Activated gamma-delta T cell treated with Interleukin-2 at 50 U/mL for 16 hours (primary cell): ENCODE data around the gene IL12RB2.
"Not testable (repeated sequence)": the region's sequence is repeated elsewhere in the genome, so short reads cannot be mapped to it uniquely, and the experiment has no call there.

Source experiments
- DNase-seq: peaks from one replicate; pipeline ENCODE4 v3.0.0-alpha.2; 2020

Gene IL12RB2

GRCh38 chr1:67352211-67352610 lies 44.5 kb downstream of the IL12RB2 start:
- DNase-seq: no peak

DNA sequence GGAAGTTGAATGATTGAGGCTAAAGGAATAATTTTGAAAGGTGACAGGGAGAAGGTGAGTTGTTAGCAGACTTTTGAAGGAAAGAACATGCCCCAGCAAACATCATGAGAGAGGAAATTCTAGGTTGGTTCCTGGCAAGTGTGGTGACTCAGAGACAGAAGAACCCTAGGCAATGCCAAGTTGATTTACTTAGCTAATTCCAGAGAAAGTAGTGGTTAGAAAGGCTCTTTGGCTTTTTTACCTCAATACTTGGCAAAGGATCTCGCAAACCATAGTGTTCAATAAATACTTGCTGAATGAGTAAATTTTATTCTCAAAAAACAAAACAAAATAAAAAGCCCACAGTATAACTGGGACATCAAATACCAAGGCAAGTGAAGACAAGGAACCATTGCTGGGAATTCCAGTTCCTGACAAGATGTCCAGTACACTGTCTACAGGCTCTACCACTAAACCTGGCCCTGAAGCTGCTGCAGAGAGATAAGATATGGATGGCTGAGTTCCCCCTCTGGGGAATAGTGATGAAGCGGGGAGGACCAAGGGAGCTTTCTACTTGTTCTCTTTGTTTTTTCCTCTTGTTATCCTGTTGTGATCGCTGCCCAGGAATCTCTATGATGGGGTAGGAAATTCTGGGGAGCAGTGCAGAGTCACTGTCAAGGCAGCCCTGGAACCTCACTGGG lies 48.2 kb downstream of the IL12RB2 start:
- no peak for DNase-seq

DNA sequence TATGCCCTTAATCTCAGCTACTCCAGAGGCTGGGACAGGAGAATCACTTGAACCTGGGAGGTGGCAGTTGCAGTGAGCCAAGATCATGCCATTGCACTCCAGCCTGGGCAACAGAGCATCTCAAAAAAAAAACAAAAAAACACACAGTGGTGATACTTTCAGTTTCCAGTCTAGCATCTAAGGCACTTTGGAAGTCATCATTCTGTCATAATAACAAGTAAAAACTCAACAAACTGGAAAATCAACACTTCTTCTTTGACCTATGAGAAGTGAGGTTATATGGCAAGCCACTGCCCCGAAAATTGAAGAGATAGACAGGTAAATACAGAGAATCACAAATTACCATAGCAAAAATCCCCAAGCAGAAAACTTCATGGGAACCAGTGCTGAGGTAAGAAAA lies 51.9 kb downstream of the IL12RB2 start:
- DNase-seq: no peak

GRCh38 chr1:67361641-67362040 lies 54.0 kb downstream of the IL12RB2 start:
- no peak for DNase-seq

- no peak for DNase-seq
Observed at GRCh38 chr1:67367370-67368045, 59.8 kb downstream of the IL12RB2 start.

DNA sequence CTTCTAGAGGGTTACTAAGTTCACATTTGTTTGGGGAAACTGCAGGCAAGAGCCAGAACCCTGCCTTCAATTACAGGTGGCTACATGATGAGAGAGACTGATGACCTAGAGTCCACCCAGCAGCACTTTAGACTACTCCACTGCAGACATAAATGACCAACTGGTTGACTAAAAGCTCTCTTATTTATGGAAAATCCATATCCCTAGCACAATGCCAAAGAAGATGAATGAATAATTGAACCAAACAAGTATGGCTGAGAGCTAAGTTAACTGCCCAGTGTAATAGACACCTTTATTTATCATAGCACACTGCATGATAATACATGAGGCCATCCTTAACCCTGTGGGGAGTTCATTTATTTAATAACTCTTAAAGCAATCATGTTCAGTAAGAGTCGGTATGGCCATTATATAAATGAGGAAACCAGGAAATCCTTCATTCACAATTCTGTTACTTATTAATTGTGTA lies 60.4 kb downstream of the IL12RB2 start:
- no peak for DNase-seq

DNA sequence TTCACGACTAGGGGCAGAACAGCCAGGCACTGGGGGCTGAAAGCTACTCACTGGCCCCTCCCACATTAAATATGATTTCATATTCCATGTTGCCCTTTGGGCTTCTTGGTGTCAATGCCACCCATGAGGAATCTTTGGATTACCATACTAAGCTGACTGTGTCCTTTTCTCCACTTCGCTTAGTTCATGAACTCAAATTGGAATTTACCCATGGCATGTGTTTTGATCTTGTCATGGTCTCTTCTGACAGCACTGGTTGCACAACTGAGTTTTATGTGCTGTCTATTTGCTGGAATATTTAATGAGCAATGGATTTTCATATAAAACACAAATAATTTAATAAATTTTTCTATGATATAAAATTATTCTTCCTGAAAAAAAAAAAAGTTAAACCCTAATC lies 63.4 kb downstream of the IL12RB2 start:
- DNase-seq: no peak

DNA sequence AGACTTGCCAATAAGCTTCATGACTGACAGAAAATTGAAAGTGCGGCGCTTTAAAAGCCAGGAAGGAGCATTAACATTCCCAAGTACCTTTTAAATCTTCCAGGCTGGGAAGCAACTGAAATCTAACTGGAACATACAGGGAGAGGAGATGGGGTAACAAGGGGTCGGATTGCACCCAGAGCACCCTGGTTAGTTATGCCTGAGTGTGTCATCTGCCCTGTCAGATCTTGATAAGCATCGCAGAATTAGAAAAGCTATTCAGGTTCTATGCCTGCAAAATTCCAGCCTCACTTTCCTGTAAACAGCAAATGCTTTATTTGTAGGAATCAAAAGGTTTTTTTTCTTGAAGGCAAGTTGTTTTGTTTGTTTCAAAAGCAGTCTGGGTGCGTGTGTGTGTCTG lies 64.0 kb downstream of the IL12RB2 start:
- DNase-seq: no peak

- no peak for DNase-seq
Observed at GRCh38 chr1:67372136-67372535, 64.5 kb downstream of the IL12RB2 start.

GRCh38 chr1:67372898-67373297 lies 65.2 kb downstream of the IL12RB2 start:
- no peak for DNase-seq

DNA sequence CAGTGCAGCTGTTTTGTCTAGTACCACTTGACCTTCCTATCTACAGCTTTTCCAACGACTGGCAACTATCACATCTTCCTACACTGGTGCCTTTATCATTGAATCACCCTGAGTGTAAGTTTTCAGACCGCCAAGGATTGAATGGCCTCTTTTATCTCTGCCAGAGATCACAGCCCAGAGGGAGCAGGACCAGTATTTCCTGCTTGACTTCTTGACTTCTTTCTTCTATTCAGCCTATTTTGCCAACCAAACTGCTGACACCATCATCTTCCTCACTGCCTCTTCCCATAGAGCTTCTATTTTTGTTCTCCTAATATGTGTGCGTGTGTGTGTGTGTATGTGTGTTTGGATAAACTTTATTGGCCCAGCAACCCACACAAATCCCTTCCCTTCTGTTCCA lies 68.7 kb downstream of the IL12RB2 start:
- no peak for DNase-seq

DNA sequence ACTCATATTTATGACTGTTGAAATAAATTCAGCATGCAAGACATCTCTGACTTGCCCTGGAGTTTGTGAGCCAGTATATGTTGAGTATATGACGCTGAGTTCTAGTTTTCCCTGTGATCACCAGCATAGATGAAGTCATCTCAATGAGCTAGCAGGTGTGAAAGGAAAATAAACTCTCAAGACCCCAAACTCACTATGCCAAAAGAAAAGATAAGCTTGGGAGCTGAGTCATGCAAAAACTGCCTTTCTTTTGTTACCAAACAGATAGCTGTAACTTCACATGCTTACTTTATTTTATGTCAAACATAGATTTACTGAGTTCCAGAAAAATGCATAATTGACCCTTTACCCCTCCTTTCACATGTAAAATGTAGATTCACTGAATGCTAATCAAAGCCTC lies 69.6 kb downstream of the IL12RB2 start:
- no peak for DNase-seq

- DNase-seq: no peak
Observed at GRCh38 chr1:67381154-67381553, 73.5 kb downstream of the IL12RB2 start.

GRCh38 chr1:67382292-67382691 lies 74.6 kb downstream of the IL12RB2 start:
- no peak for DNase-seq

DNA sequence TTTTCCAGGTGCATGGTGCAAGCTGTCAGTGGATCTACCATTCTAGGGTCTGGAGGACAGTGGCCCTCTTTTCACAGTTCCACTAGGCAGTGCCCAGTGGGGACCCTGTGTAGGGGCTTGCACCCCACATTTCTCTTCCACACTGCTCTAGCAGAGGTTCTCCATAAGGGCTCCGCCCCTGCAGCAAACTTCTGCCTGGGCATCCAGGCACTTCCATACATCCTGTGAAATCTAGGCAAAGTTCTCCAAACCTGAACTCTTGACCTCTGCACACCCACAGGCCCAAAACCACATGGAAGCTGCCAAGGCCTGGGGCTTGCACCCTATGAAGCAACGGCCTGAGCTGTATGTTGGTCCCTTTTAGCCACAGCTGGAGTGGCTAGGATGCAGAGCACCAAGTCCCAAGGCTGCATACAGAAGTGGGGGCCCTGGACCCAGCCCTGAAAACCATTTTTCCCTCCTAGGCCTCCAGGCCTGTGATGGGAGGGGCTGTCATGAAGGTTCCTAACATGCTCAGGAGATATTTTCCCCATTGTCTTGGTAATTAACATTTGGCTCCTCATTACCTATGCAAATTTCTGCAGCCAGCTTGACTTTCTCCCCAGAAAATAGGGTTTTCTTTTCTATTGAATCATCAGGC lies 76.4 kb downstream of the IL12RB2 start:
- no peak for DNase-seq

DNA sequence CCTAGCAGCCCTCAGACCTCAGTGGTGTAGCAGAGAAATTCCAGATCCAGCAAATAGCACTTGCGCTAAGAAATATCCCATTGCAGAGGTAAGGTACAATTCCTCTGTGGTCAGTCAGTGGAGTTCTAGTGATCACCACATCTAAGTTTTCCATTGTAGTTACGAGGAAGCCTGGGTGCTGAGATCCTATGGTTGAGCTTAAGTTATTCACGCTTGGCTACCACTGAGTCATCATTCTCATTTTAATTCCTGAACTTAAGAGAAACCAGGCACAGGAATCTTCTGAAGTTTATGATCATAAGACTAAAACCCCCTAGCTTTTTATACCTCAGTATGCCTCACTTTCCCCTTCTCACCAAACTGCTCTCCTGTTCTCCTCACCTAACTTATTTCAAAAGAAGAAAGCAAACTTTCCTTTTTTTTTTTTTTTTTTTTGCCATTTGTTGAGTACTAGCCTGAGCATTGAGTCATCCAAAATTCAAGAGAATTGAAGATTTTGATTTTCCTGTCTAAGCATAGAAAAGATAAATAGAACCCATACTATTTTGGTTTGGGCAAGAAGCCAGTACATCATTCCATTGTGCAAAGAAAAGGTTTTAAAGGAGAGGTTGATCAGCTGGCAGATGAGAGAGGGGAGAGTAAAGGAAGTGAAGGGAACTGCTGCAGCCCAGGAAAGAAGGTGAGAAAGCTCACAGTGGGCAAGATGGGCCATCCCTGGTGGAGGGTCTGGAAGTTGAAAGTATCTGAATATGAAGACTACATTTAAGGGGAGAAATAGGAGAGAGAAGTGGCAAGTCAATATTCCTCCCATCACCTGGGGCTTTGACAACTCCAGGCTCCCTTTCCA lies 82.6 kb downstream of the IL12RB2 start:
- no peak for DNase-seq

GRCh38 chr1:67393240-67393639 lies 85.6 kb downstream of the IL12RB2 start:
- DNase-seq: no peak

GRCh38 chr1:67393737-67394136 lies 86.1 kb downstream of the IL12RB2 start:
- DNase-seq: no peak

DNA sequence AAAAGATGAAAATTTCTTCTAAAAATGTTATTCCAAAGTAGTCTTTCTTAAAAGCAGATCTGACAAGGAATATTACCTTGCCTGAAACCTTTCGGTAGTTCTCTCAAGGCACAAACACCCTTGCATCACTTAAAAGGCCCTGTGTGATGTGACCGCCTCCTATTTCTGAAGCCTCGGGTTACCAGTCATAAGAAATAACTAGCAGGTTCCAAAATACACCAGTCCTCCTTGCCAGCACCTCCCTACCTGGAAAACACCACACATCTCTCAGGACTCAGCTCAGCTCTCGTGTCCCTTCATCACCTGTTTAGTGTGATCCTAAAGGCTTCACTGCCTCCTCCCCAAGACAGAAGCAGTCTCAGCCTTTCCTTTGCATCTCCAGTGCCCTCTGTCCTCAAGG lies 86.9 kb downstream of the IL12RB2 start:
- no peak for DNase-seq

DNA sequence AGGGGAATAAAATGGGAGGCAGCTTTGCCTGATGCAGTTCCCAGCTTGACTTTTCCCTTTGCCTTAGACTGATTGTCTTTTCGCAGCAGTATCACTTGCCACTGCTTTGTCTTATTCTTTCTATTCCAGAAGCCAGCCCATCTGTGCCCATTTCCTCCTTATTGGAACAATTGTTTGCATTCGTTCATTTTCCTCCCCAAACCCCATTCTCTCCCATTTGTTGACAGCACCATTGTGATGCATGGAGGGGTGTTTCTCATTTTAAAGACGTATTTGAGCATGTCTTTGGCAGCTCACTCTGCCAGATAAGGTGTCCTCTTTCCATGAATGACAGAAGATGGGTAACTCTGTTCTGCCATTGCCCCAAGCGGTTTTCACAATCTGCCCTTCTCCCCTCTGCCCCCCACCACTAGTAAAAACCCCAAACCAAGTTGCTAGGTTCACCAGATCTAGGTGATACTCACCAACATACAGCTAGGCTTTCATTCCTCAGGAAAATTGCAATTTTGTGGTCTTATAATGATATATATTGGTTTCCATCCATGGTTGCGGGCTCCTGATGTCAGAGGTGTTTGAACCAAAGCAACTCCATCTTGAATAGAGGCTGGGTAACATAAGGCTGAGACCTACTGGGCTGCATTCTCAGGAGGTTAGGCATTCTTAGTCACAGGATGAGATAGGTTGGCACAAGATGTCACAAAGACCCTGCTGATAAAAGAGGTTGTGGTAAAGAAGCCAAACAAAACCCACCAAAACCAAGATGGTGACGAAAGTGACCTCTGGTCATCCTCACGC lies 91.7 kb downstream of the IL12RB2 start:
- DNase-seq: no peak

- DNase-seq: not testable (repeated sequence)
Observed at GRCh38 chr1:67400029-67400786, 92.5 kb downstream of the IL12RB2 start.

- DNase-seq: no peak
Observed at GRCh38 chr1:67401443-67401842, 93.8 kb downstream of the IL12RB2 start.
